ENCODE measurements around the gene FLVCR2.
"Not testable (repeated sequence)": the region's sequence is repeated elsewhere in the genome, so short reads cannot be mapped to it uniquely, and the experiment has no call there.

Gene FLVCR2

GRCh38 chr14:75597149-75597548 is 18.7 kb downstream of the FLVCR2 start:
- DNase-seq = no peak

DNA sequence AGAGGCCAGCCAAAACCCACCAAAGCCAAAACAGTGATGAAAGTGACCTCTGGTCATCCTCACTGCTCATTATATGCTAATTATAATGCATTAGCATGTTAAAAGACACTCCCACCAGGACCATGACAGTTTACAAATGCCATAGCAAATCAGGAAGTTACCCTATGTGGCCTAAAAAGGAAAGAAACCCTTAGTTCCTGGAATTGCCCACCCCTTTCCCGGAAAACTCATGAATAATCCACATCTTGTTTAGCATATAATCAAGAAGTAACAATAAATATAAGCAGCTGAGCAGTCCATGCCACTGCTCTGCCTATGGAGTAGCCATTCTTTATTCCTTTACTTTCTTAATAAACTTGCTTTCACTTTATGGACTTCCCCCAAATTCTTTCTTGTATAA is 21.7 kb downstream of the FLVCR2 start:
- DNase-seq = not testable (repeated sequence)

- not testable (repeated sequence) for DNase-seq
These were observed 22.6 kb downstream of the FLVCR2 start for GRCh38 chr14:75601061-75601460.

DNA sequence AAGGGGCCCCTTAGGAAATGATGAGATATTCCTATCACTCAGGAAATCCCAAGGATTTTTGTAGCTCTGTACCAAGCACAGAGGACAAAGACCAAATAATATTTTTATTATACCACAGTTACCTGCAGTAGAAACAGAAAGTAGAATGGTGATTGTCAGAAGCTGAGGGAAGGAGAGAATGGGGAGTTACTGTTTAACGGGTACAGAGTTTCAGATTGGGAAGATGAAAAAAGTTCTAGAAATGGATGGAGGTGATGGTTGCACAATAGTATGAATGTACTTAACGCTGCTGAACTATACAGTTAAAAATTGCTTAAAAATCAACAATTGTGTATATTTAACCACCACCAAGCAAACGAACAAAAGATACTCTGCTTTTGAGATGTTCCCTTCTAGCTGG is 24.1 kb downstream of the FLVCR2 start:
- DNase-seq = no peak

- DNase-seq = no peak
These were observed 26.8 kb downstream of the FLVCR2 start for GRCh38 chr14:75604979-75605851.

GRCh38 chr14:75605916-75606315 is 27.5 kb downstream of the FLVCR2 start:
- DNase-seq = no peak

DNA sequence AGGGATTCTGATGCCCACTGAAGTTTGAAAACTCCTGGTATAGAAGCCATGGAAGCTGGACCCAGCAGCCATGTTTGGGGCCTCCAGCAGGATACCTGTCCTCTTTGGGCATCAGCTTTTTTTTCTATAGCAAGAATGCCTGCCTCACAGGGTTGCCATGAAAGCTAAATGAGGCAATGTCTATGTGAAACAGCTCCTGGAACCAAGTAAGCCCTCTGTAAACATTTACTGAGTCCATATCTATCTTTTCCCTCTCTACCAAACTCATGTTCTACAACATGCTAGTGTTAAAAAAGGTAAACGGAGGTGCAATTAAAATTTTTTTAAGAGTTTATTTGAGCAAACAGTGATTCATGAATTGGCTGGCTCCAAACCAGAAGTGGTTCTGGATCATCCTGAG is 28.6 kb downstream of the FLVCR2 start:
- no peak for DNase-seq

- no peak for DNase-seq
These were observed 29.6 kb downstream of the FLVCR2 start for GRCh38 chr14:75607842-75608640.

- DNase-seq = no peak
These were observed 30.7 kb downstream of the FLVCR2 start for GRCh38 chr14:75609116-75609515.

DNA sequence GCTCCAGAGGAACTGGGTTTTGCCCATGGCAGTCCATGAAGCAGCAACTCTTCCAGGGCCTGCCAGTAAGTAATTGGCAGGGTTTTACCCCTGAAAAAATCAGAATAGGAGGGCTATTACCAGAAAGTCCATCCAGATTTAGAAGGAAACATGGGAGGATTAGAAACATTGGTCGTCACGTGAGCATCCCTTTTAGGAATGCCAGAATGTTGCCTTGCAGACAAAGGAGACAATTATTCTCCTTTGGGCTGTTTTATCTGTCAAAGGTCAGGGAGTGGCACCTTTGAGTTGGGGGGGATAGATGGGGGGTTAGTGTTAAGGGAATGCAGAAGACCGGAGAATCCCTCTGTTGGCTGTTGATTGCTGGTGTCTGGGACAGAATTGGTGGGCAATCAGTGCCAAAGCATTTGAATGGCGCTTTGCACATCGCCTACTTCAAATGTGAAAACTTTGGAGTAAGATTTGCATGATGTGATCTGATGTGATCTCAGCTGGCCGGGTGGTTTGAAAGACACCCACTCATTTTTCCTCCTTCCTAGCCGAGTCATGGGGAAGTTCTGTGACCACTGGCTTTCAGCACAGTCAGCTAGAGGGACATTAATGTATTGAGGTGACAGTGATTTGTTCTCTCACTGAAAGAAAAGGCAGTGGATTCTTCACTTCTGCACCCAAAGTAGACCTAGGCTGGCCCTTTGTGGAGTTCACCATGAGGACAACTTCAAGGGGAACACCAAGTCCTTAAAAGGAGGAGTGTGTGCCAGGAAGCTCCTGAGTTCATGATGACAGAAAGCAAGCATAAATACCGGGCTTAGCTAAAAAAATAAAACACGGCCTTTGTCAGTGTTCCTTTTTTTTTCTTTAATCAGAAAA is 31.4 kb downstream of the FLVCR2 start:
- no peak for DNase-seq

- no peak for DNase-seq
These were observed 32.4 kb downstream of the FLVCR2 start for GRCh38 chr14:75610834-75611233.

- DNase-seq = no peak
These were observed 33.7 kb downstream of the FLVCR2 start for GRCh38 chr14:75612157-75612556.

DNA sequence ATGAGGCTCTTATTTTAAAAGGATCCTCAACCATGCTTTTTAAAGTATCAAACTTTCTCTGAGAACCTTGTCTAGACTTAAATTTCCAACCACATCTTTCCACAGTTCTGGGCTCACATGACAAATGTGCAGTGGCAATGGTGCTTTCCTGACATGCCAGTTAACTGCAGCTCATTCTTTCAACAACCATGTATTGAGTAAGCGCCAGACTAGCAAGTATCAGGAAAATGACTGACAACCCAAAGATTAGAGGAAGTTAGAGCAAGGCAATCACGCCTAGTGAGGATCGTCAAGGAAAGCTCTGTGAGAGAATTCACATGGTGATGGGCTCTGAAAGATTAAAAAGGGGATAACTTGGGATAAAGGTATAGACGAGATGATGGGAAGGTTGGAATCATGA is 35.8 kb downstream of the FLVCR2 start:
- DNase-seq = no peak

GRCh38 chr14:75615200-75615599 is 36.8 kb downstream of the FLVCR2 start:
- no peak for DNase-seq

GRCh38 chr14:75619548-75619947 is 41.1 kb downstream of the FLVCR2 start:
- no peak for DNase-seq

GRCh38 chr14:75625034-75625433 is 46.6 kb downstream of the FLVCR2 start:
- no peak for DNase-seq

DNA sequence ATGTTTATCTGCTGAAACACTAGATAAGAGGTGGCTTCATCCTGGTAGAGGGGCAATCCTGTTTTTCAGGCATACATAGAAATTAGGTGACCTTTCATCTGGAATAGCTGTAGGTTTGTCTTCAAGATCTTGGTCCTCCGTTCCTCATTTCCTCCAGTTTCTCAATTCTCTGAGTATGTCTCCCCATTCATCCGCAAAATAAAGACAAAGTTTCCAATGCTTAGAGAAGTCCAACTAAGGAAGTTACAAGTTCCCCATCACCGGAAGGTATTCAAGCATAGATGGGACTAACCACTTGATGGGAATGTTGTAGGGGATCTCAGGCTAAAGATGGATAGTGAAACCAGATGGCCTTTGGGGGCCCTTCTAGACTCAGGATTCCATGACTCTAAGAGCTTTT is 48.0 kb downstream of the FLVCR2 start:
- DNase-seq = no peak

- no peak for DNase-seq
These were observed 48.4 kb downstream of the FLVCR2 start for GRCh38 chr14:75626863-75627262.

DNA sequence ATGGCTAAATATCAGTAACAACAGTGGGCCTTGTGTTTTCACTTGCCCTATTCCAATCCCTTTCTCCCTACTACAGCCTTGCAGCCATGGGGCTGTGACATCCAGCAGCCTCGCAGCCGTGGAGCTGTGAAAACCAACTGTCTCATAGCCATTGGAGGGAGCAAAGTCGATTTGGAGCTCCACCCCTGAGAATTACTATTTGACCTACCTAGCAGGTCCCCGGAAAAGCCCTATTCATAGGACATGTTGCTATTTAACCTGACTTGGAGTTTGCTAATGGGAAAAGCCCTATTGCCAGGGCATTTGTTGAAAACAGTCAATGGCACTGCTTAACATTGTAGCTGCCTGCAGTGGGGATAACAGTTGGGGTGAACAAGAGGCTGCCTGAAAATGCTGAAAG is 49.0 kb downstream of the FLVCR2 start:
- DNase-seq = no peak

DNA sequence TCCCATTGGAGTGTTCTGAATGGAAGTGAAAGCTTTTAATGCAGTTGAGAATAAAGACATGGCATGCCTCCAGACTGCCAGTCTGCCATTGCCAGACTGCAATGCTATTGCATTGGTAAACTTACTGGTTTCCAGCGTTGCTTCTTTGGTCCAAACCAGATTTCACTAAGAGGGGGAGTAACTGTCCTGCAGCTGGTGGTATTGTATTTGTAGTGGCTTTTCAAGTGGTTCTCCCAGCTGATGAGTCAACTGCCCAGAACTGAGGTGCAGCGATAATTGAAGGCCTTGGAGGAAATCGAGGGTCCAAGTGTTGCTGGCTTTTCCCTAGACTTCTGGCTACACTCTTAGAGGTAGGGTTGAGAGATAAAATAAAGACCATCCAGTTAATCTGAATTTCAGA is 50.4 kb downstream of the FLVCR2 start:
- no peak for DNase-seq

- DNase-seq = peak; percentile 42
These were observed 52.5 kb downstream of the FLVCR2 start for GRCh38 chr14:75630695-75631452.

GRCh38 chr14:75631453-75631831 is 53.0 kb downstream of the FLVCR2 start:
- no peak for DNase-seq

Measured in NCI-H146 (cell line).